Left ventricle myocardium superior (tissue), 1 donor: Measurements from ENCODE around the gene DCAF16. TPM values are rescaled to one million over a fixed set of nuclear protein-coding genes. Genes with fewer than 3 reads are reported as not detected.

Experiments
- ATAC-seq: fragments of 200-7000 bp; cut with Tn5 transposase; one replicate; pipeline ENCODE4 v1.9.1; 2020; ENCODE audit warnings: mild to moderate bottlenecking, moderate library complexity
- DNase-seq: peaks from one replicate; pipeline ENCODE4 v3.0.0-alpha.2; 2020
- intact Hi-C: fragments of 100-400 bp; cut with micrococcal nuclease; formaldehyde crosslinking; loops from one replicate; pipeline ENCODE4 v1.11.0; 2022
- total RNA-seq: library from RNA; stranded (reverse); fragmentation: NEBNext Ultra II Directional; extraction: Animal tissue kit (Norgen Biotek cat#: 25700); gene quantifications from one replicate; pipeline ENCODE4 v1.2.1, GENCODE V29; 2021
- donor health status: DM: no; HTN: yes; CAD: no; lungs with severe emphysema.

Gene DCAF16
- total RNA-seq, 1 donor from 2014 or later, result 17.0 TPM

- DNase-seq (no peak), ATAC-seq (no peak)
- intact Hi-C loops, result no loop called here
Measured at GRCh38 chr4:17760626-17761025, 49.9 kb downstream of the DCAF16 start.

GRCh38 chr4:17758485-17758884, 52.1 kb downstream of the DCAF16 start:
- intact Hi-C loops, result no loop called here
- DNase-seq (no peak), ATAC-seq (no peak)

GRCh38 chr4:17757621-17758020, 52.9 kb downstream of the DCAF16 start:
- ATAC-seq (no peak), DNase-seq (no peak)
- intact Hi-C loops, result no loop called here

- ATAC-seq (no peak), DNase-seq (no peak)
- intact Hi-C loops, result no loop called here
Measured at GRCh38 chr4:17753646-17754045, 56.9 kb downstream of the DCAF16 start.

Other genes with a start within 250 kb of the DCAF16 start
- 55.6 TPM for gene LAP3, start 233.6 kb downstream of the DCAF16 start, total RNA-seq
- 23.4 TPM for gene MED28, start 196.1 kb downstream of the DCAF16 start, total RNA-seq
- not detected for gene FAM184B, start 29.1 kb downstream of the DCAF16 start, total RNA-seq
- 0.72 TPM for gene NCAPG, start 222 bp upstream of the DCAF16 start, total RNA-seq
- gene LCORL, start 211.0 kb upstream of the DCAF16 start, total RNA-seq, result 7.4 TPM